Lung (tissue), 12 donors: ENCODE data around the gene RNASE1. TPM values are rescaled to one million over a fixed set of nuclear protein-coding genes. Genes with fewer than 3 reads are reported as not detected.
A peak's percentile ranks its signal among the peaks of the same experiment; 100 is the strongest.

Source experiments
- ATAC-seq: fragments of 200-7000 bp; cut with Tn5 transposase; one replicate; pipeline ENCODE4 v1.9.1; 2020; ENCODE audit warnings: moderate number of reproducible peaks; ENCODE audit not compliant: insufficient read depth, low FRiP score
- DNase-seq, 3 donors: peaks; one replicate each; pipeline ENCODE4 v3.0.0-alpha.2; 2013 to 2017
- H3K27ac ChIP-seq, 2 donors: one replicate each; pipeline ENCODE4 v1.5.1; 2013; ENCODE audit warnings: mild to moderate bottlenecking in 2 of 2, moderate library complexity in 2 of 2, control low read depth in 1 of 2, inconsistent platforms in 1 of 2, low read depth in 1 of 2, low read length in 1 of 2
- H3K27me3 ChIP-seq, 3 donors: one replicate each; pipeline ENCODE4 v1.5.1; 2013; ENCODE audit warnings: low read length in 2 of 3; ENCODE audit not compliant: control insufficient read depth in 3 of 3, insufficient read depth in 3 of 3
- H3K36me3 ChIP-seq, 4 donors: one replicate each; pipeline ENCODE4 v1.5.1; 2013; ENCODE audit warnings: low read length in 4 of 4, mild to moderate bottlenecking in 1 of 4, moderate library complexity in 1 of 4; ENCODE audit not compliant: control insufficient read depth in 4 of 4, insufficient read depth in 4 of 4
- H3K4me1 ChIP-seq, 5 donors: one replicate each; pipeline ENCODE4 v1.5.1; 2013; ENCODE audit warnings: low read length in 5 of 5, mild to moderate bottlenecking in 2 of 5, moderate library complexity in 1 of 5; ENCODE audit not compliant: control insufficient read depth in 5 of 5, insufficient read depth in 5 of 5
- H3K4me3 ChIP-seq: one replicate; pipeline ENCODE4 v1.5.1; 2013; ENCODE audit warnings: mild to moderate bottlenecking, control low read depth, moderate library complexity
- H3K9ac ChIP-seq, 2 donors: one replicate each; pipeline ENCODE4 v1.5.1; 2013; ENCODE audit warnings: low read length in 2 of 2, control low read depth in 1 of 2; ENCODE audit not compliant: insufficient read depth in 1 of 2
- H3K9me3 ChIP-seq, 4 donors: one replicate each; pipeline ENCODE4 v1.5.1; 2013; ENCODE audit warnings: low read length in 3 of 4, mild to moderate bottlenecking in 1 of 4, moderate library complexity in 1 of 4; ENCODE audit not compliant: control insufficient read depth in 4 of 4, insufficient read depth in 3 of 4
- CTCF ChIP-seq: IDR thresholded peaks from 2 replicates; pipeline ENCODE4 v1.5.1; 2012; ENCODE audit warnings: mild to moderate bottlenecking; ENCODE audit errors: control extremely low read depth, extremely low read depth
- WGBS, 2 donors: extraction: QIAGEN DNeasy Blood & Tissue Kit; methylation state at CpG; one replicate each; pipeline ENCODE4 v1.1.7; 2013; 5-methylcytosine and 5-hydroxymethylcytosine counted together
- polyA plus RNA-seq, 2 donors: library from polyadenylated mRNA; stranded (reverse); fragments of 200-250 nt; gene quantifications; one replicate each; pipeline ENCODE4 v1.2.1, GENCODE V29; 2013
- total RNA-seq, 2 donors: library from RNA; depleted of rRNA in 1 of 2; stranded (reverse); fragments of >200 nt in 1 of 2; gene quantifications; one replicate each; pipeline ENCODE4 v1.2.1, GENCODE V29; 2014 to 2021
- donor health status: control.
- donor health status: control.
- donor health status: Bipolar disorder and iron deficiency.
- donor health status: healthy.
- donor health status: DM: yes; HTN: yes; CAD: no.

The RNASE1 gene
- total and polyA plus RNA-seq, 4 donors, result 511 to 1,326 (median 1,000) TPM

GRCh38 chr14:20798932-20799331 lies 3.7 kb downstream of the RNASE1 start:
- ATAC-seq (no peak), DNase-seq (no peak)
- no peaks in the 10 kb centered on the region for H3K36me3 ChIP-seq
- no peak for TF ChIP-seq CTCF
- H3K4me3 ChIP-seq, result no peak overlapping the region
- H3K27me3 ChIP-seq, result no peaks in the 10 kb centered on the region
- WGBS, 2 donors, result 76 to 82% methylated on average over 6 of the region's 6 CpGs
- peaks cover 0 to 17% (median 9%) of the 10 kb centered on the region in 5 donors for H3K4me1 ChIP-seq
- H3K9me3 ChIP-seq, result no peaks in the 10 kb centered on the region
- no peak overlapping the region for H3K9ac ChIP-seq
- H3K27ac ChIP-seq, result peak overlapping the region; percentile 78 to 86

- no peaks in the 10 kb centered on the region for H3K9me3 ChIP-seq
- H3K4me3 ChIP-seq, result no peak overlapping the region
- ATAC-seq, result no peak
- no peaks in the 10 kb centered on the region for H3K27me3 ChIP-seq
- H3K27ac ChIP-seq, result peak overlapping the region; percentile 46 to 78
- no peak for TF ChIP-seq CTCF
- no peaks in the 10 kb centered on the region for H3K36me3 ChIP-seq
- peaks cover 0 to 17% (median 9%) of the 10 kb centered on the region in 5 donors for H3K4me1 ChIP-seq
- 57 to 60% methylated on average over 7 of the region's 7 CpGs for WGBS, 2 donors
- no peak overlapping the region for H3K9ac ChIP-seq
- no peak for DNase-seq
Observed at GRCh38 chr14:20798318-20798717, 4.3 kb downstream of the RNASE1 start.

DNA sequence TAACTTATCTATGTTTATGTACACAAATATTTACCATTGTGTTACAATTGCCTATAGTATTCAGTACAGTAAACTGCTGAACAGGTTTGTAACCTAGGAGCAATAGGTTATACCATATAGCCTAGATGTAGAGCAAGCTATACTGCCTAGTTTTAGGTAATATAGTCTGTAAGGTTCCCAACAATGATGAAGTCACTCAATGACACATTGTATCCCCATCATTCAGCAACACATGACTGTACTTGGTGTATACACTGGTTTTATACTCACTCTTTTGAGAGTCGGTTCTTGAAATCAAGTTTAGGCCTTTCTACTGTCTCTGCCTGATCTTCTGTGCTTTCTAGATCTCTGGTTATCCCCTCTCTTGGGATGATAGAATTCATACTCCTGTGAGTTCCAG lies 5.5 kb downstream of the RNASE1 start:
- no peak overlapping the region for H3K9ac ChIP-seq
- no peaks in the 10 kb centered on the region for H3K9me3 ChIP-seq
- H3K27me3 ChIP-seq, result no peaks in the 10 kb centered on the region
- no peak overlapping the region for H3K4me3 ChIP-seq
- DNase-seq, result no peak
- no peak for TF ChIP-seq CTCF
- H3K27ac ChIP-seq, result no peak overlapping the region
- peaks cover 0 to 15% (median 9%) of the 10 kb centered on the region in 5 donors for H3K4me1 ChIP-seq
- no peaks in the 10 kb centered on the region for H3K36me3 ChIP-seq
- WGBS, 2 donors, result 83 to 89% methylated on average over 1 of the region's 1 CpG
- no peak for ATAC-seq
